ENCODE measurements around the gene PCDHGB4.
A peak's percentile ranks its signal among the peaks of the same experiment; 100 is the strongest.
"Not testable (repeated sequence)": the region's sequence is repeated elsewhere in the genome, so short reads cannot be mapped to it uniquely, and the experiment has no call there.

Gene PCDHGB4

DNA sequence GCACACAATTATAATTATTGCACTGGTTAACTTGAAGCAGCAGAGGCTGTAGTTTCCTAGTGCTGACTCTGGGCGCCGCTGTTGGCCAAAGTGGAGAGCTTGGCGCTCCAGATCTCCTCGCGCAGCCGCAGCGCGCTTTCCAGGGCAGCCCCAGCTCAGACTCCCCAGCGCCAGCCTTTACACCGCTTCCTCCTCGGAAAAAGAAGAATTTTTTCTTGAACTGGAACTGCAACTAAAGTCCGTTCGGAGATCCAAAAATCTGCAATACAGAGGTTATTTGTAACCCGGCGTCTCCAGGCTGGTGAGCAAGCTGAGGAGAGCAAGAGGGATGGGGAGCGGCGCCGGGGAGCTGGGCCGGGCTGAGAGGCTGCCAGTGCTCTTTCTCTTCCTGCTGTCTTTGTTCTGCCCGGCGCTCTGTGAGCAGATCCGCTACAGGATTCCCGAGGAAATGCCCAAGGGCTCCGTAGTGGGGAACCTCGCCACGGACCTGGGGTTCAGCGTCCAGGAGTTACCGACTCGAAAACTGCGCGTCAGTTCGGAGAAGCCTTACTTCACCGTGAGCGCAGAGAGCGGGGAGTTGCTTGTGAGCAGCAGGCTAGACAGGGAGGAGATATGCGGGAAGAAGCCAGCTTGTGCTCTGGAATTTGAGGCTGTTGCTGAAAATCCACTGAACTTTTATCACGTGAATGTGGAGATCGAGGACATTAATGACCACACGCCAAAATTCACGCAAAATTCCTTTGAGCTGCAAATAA is at the start of gene PCDHGB4:
Gene PCDHGB4 (plus strand): TSS at position 142 of the 755 bp plus-strand sequence. CDS start 187 bp downstream, at position 329.
- not testable (repeated sequence) for FAIRE-seq

DNA sequence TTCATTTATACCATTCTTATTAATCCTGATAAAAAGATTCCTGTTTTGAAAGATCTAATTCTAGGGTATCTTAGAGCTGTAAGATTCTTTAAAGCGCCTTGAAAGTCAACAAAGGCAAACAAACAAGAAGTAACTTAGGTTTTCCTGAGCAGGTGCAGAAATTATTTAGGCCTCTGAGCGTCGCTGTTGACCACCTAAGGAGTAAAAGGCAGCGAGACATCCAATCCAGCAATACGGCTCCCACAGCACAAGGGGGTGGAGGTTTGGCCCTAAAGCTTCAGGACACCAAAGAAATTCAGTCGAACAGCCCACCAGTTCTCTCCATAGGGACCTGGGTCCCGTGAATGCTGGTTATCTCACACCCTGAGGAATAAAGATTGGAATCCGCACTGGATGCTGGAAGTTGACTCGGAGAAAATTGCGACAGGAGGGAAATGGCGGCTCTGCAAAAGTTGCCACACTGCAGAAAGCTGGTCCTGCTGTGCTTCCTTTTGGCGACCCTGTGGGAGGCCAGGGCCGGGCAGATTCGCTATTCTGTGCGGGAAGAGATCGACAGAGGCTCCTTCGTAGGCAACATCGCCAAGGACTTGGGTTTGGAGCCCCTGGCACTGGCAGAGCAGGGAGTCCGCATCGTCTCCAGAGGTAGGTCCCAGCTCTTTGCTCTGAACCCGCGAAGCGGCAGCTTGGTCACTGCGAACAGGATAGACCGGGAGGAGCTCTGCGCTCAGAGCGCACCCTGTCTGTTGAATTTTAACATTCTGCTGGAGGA is 48.8 kb upstream of the PCDHGB4 start, which contains the start of gene PCDHGA2:
Gene PCDHGA2 (plus strand): TSS at position 223 of the 769 bp plus-strand sequence.
- no peak for FAIRE-seq

DNA sequence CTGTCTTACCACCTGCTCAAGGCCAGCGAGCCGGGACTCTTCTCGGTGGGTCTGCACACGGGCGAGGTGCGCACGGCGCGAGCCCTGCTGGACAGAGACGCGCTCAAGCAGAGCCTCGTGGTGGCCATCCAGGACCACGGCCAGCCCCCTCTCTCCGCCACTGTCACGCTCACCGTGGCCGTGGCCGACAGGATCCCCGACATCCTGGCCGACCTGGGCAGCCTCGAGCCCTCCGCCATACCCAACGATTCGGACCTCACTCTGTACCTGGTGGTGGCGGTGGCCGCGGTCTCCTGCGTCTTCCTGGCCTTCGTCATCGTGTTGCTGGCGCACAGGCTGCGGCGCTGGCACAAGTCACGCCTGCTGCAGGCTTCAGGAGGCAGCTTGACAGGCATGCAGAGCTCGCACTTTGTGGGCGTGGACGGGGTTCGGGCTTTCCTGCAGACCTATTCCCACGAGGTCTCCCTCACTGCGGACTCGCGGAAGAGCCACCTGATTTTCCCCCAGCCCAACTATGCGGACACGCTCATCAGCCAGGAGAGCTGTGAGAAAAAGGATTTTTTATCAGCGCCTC is 46.6 kb upstream of the PCDHGB4 start:
- not testable (repeated sequence) for FAIRE-seq

DNA sequence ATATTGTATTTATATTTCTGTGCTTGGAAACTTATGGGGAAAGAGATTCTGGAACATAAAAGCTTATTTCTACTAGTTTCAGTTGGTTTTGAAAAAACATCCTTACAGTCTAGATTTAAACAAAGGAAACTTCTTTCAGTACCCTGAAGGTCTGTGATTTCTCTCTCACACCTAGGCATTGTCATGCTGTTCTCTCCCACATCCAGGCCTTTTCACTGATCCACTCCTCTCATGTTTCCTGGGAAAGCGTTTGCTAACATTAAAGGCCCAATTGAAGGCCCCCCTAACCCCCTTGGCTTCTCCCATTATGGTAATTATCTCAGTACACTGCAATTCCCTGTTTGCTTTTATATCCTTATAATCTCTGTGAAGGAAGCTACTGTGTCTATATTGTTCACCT is 44.7 kb upstream of the PCDHGB4 start:
- no peak for FAIRE-seq

DNA sequence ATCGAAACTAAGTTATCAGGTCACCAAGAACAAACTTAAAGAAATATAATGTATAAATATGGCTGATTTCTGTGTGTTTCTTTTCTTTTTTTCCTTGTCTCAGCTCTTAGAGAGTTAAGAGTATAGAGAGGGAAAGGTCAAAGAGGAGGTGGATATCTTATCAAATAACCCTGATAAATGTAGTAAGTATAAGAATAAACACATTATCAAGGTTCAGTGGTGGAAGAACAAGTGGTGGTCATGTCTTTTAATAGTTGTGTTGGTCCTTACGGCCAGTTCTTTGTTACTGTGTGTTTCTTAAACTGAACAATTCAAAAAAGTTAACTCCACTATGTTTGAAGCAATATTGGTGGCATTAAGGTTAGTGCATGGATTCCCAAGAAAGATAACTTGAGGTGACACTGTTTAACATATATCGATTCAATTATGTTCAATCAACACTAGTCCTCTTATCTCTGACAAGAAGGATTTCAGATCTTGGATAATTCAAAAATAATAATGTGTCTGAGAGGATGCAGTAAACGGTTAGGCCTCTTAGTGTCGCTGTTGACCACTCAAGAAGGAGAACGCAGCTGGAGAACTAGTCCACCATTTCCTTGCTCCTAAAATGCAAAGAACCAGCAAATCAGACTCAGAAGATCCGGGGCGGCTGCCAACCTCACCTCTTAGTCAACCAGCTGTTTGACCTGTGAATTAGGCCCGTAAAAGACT is 44.1 kb upstream of the PCDHGB4 start, which contains the start of gene PCDHGA3:
Gene PCDHGA3 (plus strand): TSS at position 588 of the 711 bp plus-strand sequence. CDS start 205 bp downstream, outside the sequence.
- no peak for FAIRE-seq

DNA sequence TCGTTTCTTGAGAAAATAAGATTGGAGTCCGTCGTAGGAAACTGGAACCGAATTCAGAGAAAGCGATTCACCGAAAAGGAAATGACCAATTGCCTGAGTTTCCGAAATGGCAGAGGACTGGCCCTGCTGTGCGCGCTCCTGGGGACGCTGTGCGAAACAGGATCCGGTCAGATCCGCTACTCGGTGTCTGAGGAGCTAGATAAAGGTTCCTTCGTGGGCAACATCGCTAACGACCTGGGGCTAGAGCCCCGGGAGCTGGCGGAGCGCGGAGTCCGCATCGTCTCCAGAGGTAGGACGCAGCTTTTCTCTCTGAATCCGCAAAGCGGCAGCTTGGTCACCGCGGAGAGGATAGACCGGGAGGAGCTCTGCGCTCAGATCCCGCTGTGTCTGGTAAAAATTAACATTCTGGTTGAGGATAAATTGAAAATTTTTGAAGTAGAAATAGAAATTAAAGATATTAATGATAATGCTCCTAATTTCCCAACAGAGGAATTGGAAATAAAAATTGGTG is 43.5 kb upstream of the PCDHGB4 start:
- FAIRE-seq, result no peak

DNA sequence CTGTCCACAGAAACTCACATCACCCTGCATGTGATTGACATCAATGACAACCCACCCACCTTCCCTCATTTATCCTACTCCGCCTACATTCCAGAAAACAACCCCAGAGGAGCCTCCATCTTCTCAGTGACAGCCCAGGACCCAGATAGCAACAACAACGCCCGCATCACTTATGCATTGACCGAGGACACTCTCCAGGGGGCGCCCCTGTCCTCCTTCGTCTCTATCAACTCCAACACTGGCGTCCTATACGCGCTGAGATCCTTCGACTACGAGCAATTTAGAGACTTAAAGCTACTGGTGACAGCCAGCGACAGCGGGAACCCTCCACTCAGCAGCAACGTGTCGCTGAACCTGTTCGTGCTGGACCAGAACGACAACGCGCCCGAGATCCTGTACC is 42.2 kb upstream of the PCDHGB4 start:
- no peak for FAIRE-seq

DNA sequence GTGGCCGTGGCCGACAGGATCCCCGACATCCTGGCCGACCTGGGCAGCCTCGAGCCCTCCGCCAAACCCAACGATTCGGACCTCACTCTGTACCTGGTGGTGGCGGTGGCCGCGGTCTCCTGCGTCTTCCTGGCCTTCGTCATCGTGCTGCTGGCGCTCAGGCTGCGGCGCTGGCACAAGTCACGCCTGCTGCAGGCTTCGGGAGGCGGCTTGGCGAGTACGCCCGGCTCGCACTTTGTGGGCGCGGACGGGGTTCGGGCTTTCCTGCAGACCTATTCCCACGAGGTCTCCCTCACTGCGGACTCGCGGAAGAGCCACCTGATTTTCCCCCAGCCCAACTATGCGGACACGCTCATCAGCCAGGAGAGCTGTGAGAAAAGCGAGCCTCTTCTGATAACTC is 41.5 kb upstream of the PCDHGB4 start:
- FAIRE-seq, result not testable (repeated sequence)

DNA sequence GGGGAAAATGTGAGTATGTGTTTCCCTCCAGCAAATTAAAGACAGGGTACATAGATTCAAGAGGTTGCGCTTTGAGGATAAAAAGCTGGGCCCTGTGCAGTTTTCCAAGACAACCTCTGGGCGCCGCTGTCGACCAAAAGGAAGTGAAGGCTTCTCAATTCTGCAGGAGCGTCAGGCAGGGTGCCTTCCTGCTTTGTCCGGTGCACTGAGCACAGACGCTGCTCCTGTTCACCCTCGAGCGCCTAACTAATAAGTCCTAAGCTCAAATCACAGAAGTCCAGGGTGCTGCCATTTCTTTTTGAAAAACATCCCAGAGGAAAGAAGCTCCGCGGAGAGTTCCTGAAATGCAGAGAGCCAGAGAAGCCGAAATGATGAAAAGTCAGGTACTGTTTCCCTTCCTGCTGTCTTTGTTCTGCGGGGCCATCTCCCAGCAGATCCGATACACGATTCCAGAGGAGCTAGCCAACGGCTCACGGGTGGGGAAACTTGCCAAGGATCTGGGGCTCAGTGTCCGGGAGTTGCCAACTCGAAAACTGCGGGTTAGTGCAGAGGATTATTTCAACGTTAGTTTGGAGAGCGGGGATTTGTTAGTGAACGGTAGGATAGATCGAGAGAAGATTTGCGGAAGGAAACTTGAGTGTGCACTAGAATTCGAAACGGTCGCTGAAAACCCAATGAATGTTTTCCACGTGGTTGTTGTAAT is 37.4 kb upstream of the PCDHGB4 start, which contains the start of gene PCDHGB1:
Gene PCDHGB1 (plus strand): TSS at position 183 of the 703 bp plus-strand sequence. CDS start 162 bp downstream, at position 345.
- no peak for FAIRE-seq

DNA sequence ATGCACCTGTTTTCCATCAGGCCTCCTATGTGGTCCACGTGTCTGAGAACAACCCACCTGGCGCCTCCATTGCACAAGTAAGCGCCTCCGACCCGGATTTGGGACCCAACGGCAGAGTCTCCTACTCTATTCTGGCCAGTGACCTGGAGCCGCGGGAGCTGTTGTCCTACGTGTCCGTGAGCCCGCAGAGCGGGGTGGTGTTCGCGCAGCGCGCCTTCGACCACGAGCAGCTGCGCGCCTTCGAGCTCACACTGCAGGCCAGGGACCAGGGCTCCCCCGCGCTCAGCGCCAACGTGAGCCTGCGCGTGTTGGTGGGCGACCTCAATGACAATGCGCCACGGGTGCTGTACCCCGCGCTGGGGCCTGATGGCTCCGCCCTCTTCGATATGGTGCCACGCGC is 35.9 kb upstream of the PCDHGB4 start:
- no peak for FAIRE-seq

DNA sequence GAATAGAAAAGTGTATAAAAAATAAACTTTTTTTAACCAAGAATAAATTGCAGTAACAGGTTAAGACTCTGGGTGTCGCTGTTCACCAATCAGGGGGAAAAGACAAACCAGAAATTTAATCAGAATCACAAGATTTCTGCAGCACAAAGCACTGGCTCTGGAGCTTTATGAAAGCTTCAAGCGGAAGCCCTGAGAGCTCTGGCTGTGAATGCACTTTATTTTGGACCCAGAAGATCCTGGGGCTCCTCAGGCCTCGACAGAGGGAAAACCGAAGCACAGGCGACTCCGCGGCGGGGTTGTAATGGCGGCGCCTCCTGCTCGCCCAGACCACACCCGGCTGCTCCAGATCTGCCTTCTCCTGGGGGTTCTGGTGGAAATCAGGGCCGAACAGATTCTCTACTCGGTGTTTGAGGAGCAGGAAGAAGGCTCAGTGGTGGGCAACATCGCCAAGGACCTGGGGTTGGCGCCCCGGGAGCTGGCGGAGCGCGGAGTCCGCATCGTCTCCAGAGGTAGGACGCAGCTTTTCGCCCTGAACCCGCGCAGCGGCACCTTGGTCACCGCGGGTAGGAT is 32.5 kb upstream of the PCDHGB4 start, which contains the start of gene PCDHGA4:
Gene PCDHGA4 (plus strand): TSS at position 122 of the 570 bp plus-strand sequence. CDS start 87 bp downstream, at position 209.
- peak; percentile 88 for FAIRE-seq

DNA sequence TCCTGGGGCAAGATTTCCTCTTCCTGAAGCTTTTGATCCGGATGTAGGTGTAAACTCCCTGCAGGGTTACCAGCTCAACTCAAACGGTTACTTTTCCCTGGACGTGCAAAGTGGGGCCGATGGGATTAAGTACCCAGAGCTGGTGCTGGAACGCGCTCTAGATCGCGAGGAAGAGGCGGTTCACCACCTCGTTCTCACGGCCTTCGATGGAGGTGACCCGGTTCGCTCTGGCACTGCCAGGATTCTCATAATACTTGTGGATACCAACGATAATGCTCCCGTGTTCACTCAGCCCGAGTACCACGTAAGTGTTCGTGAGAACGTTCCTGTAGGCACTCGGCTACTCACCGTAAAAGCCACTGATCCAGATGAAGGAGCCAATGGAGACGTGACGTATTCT is 31.9 kb upstream of the PCDHGB4 start:
- no peak for FAIRE-seq

DNA sequence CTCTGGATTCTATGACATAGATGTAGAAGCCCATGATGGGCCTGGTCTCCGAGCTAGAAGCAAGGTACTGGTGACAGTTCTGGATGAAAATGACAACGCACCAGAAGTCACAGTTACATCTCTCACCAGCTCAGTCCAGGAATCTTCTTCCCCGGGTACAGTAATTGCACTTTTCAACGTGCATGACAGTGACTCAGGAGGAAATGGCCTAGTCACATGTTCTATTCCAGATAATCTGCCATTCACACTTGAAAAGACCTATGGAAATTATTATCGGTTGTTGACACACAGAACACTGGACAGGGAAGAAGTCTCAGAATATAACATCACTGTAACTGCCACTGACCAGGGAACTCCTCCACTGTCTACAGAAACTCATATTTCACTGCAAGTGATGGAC is 31.4 kb upstream of the PCDHGB4 start:
- no peak for FAIRE-seq

DNA sequence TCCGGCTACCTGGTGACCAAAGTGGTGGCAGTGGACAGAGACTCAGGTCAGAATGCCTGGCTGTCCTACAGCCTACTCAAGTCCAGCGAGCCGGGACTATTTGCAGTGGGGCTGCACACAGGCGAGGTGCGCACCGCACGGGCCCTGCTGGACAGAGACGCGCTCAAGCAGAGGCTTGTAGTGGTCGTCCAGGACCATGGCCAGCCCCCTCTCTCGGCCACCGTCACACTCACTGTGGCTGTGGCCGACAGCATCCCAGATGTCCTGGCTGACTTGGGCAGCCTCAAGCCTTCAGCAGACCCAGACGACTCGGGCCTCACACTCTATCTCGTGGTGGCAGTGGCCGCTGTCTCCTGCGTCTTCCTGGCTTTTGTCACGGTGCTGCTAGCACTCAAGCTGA is 30.5 kb upstream of the PCDHGB4 start:
- no peak for FAIRE-seq

DNA sequence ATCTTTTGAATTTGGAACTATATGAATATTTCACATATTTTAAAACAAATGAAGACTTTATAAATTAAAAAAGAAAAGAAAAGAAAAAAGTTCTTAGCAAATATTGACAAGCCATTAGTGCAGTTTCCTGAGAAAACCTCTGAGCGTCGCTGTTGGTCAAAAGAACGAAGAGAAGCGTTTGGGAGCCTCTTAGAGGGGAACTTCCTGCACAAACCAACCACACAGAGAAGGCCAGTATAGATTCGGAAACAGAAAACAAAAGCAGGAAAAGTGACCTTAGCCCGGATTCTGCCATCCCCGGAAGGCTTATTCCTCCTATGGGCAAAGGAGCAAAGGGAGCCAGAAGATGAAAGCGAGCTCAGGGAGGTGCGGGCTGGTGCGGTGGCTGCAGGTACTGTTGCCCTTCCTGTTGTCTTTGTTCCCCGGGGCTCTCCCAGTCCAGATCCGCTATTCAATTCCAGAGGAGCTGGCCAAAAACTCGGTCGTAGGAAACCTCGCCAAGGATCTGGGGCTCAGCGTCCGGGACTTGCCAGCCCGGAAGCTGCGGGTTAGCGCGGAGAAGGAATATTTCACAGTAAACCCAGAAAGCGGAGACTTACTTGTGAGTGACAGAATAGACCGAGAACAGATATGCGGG is 27.6 kb upstream of the PCDHGB4 start, which contains the start of gene PCDHGB2:
Gene PCDHGB2 (plus strand): TSS at position 205 of the 637 bp plus-strand sequence. CDS start 142 bp downstream, at position 347.
- FAIRE-seq, result peak; percentile 97

DNA sequence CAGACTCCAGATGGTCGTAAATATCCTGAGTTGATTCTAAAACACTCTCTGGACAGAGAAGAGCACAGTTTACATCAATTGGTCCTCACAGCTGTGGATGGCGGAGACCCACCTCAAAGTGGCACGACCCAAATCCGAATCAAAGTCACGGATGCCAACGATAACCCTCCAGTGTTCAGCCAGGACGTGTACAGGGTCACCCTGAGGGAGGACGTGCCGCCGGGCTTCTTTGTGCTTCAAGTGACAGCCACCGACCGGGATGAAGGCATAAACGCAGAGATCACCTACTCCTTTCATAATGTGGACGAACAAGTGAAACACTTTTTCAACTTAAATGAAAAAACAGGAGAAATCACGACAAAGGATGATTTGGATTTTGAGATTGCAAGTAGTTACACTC is 26.8 kb upstream of the PCDHGB4 start:
- FAIRE-seq, result no peak

DNA sequence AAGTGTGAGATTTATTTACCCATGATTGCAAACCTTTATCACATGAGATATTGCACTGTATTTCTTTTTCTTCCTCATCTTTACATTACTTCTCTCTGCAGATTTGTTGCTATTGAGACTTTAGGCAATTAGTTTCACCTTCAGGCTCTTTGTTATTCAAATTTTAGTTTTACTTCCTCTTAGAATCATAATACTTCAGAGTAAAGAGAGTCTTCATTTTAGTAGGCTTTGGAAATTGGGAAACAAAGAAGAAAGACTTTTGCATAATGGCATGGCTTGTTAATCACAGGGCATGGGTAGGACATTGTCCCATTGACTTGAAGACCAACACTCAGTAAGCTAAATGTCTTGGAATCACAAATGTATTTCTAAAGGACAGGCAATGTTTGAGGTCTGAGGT is 24.8 kb upstream of the PCDHGB4 start:
- no peak for FAIRE-seq

DNA sequence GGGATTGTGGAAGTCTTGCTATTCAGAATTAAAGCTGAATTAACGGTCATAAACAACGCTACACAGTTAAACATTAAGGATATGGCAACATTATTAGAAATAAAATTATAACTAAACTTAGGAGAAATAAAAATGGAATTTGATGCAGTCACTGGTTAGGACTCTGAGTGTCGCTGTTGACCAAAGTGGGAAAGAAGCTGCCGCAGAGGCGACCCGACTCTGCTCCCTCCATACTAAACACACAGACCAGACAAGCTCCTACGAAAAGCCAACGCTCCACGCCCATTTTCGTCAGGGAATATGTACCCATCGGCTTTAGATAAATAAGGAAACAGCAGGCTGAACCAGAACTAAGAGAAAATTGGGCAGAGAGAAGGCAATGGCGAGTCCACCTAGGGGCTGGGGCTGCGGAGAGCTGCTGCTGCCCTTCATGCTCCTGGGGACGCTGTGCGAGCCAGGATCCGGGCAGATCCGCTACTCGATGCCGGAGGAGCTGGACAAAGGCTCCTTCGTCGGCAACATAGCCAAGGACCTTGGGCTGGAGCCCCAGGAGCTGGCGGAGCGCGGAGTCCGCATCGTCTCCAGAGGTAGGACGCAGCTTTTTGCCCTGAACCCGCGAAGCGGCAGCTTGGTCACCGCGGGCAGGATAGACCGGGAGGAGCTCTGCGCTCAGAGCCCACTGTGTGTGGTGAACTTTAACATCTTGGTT is 23.4 kb upstream of the PCDHGB4 start, which contains the start of gene PCDHGA5:
Gene PCDHGA5 (plus strand): TSS at position 211 of the 709 bp plus-strand sequence. CDS start 169 bp downstream, at position 380.
- FAIRE-seq, result no peak

DNA sequence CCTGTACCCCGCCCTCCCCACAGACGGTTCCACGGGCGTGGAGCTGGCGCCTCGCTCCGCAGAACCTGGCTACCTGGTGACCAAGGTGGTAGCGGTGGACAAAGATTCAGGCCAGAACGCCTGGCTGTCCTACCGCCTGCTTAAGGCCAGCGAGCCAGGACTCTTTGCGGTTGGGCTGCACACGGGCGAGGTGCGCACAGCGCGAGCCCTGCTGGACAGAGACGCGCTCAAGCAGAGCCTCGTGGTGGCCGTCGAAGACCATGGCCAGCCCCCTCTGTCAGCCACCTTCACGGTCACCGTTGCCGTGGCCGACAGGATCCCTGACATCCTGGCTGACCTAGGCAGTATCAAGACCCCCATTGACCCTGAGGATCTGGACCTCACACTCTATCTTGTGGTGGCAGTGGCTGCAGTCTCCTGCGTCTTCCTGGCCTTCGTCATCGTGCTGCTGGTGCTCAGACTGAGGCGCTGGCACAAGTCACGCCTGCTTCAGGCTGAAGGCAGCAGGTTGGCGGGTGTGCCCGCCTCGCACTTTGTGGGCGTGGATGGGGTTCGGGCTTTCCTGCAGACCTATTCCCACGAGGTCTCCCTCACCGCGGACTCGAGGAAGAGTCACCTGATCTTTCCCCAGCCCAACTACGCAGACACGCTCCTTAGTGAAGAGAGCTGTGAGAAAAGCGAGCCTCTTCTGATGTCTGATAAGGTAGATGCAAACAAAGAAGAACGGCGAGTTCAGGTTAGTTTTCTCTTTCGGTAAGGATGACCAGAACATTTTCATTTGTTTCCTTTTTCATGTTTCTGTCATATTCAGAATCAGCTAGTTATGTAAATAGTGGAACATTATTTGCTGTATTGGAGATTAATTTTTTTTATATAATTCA is 21.2 kb upstream of the PCDHGB4 start:
- FAIRE-seq, result no peak

Measured in A204.1 (cell line).